Uterus (tissue), 4 donors: Measurements from ENCODE around the gene SHB. TPM values are rescaled to one million over a fixed set of nuclear protein-coding genes. Genes with fewer than 3 reads are reported as not detected.

ENCODE experiments used
- DNase-seq, 2 donors: peaks; one replicate each; pipeline ENCODE4 v3.0.0-alpha.2; 2019 to 2020
- H3K27ac ChIP-seq, 2 donors: fragments of 200-600 bp; sonication (generic); 1 replicate in 1 of 2; 2 replicates in 1 of 2; pipeline ENCODE4 v1.5.1; 2016 to 2018
- H3K27me3 ChIP-seq, 2 donors: fragments of 200-600 bp; sonication (generic); one replicate each; pipeline ENCODE4 v1.5.1; 2018 to 2019; ENCODE audit warnings: control low read depth in 1 of 2
- H3K36me3 ChIP-seq, 2 donors: fragments of 200-600 bp; sonication (generic); one replicate each; pipeline ENCODE4 v1.5.1; 2019; ENCODE audit warnings: control low read depth in 1 of 2
- H3K4me1 ChIP-seq, 2 donors: fragments of 200-600 bp; sonication (generic); one replicate each; pipeline ENCODE4 v1.5.1; 2018 to 2019; ENCODE audit warnings: control low read depth in 1 of 2
- H3K4me3 ChIP-seq, 2 donors: fragments of 200-600 bp; sonication (generic); 1 replicate in 1 of 2; 2 replicates in 1 of 2; pipeline ENCODE4 v1.5.1; 2018 to 2019; ENCODE audit warnings: mild to moderate bottlenecking in 1 of 2
- H3K9me3 ChIP-seq, 2 donors: fragments of 200-600 bp; sonication (generic); one replicate each; pipeline ENCODE4 v1.5.1; 2019; ENCODE audit warnings: control low read depth in 1 of 2
- CTCF ChIP-seq, 4 experiments: fragments of 200-600 bp in 2 of 4; fragments of 450-650 bp in 2 of 4; sonication (generic) in 2 of 4; IDR thresholded peaks; one replicate each; pipeline ENCODE4 v1.5.1; 2016 to 2019; ENCODE audit warnings: antibody characterized with exemption in 4 of 4, mild to moderate bottlenecking in 2 of 4, moderate library complexity in 1 of 4
- POLR2A ChIP-seq, 2 donors: fragments of 450-650 bp; IDR thresholded peaks; one replicate each; pipeline ENCODE4 v1.6.1; 2016; ENCODE audit warnings: antibody characterized with exemption in 2 of 2, mild to moderate bottlenecking in 1 of 2, moderate library complexity in 1 of 2
- intact Hi-C: fragments of 100-400 bp; cut with DNase I; formaldehyde crosslinking; loops from one replicate; pipeline ENCODE4 v1.15.1; 2023; ENCODE audit warnings: low total_unique reads
- total RNA-seq, 4 donors: library from RNA; depleted of rRNA in 3 of 4; stranded (reverse); fragments of >200 nt in 3 of 4; gene quantifications; one replicate each; pipeline versions ENCODE4 v1.1.0 to v1.2.4, GENCODE V29; 2014 to 2023
- donor health status: DM: yes; HTN: yes; CAD: no.

SHB gene
- total RNA-seq, 4 donors from 2014 or later: 3.5 to 19.6 (median 7.3) TPM

DNA sequence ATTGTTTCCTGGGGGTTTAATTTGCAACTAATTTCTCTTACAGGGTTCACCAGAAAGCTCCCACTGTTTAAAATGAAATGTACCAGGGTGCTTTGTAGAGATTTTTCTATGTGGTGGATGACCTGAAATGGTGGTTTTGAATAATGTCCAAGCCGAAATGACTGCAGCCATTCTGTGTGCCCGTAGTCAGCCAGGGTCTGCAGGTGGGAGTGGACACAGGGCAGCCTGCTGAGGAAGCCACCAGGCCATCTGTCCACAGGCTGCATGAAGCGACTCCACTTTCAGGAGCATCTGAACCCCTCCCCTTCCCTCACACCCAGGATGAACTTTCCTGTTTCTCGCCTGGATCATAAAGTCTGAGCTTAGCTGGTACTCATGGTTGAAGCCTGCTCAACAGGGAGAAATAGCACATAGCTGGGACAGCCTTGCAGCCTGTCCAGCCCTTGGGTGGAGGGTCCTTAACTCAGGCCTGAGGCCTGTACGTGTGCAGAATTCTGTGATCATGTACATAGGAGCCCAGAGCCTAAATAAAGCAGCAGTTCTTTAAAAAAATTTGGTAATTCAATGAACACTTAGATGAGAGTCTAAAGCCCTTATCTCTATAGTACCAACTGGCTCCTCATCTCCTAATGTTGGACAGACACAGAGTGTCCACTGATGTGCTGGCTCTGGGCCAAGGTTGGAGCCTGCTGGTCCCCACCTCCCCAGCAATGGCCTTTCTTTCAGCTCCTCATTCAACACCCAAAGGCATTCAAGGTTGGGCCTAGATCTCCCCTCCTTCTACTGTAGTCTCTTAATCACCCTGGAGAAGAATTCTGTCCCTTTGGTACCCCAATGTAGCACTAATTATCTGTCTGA lies 72.8 kb downstream of the SHB start:
- Histone ChIP-seq H3K27me3 (no peaks in the 10 kb centered on the region), H3K4me1 (no peaks in the 10 kb centered on the region), H3K36me3 (no peaks in the 10 kb centered on the region), H3K27ac (no peak overlapping the region), H3K9me3 (no peaks in the 10 kb centered on the region), H3K4me3 (no peak overlapping the region)
- no peak for TF ChIP-seq CTCF (IDR thresholded peaks at IDR 0.05)
- TF ChIP-seq POLR2A (IDR thresholded peaks at IDR 0.05): no peak
- DNase-seq: no peak
- intact Hi-C loops: no loop called here

DNA sequence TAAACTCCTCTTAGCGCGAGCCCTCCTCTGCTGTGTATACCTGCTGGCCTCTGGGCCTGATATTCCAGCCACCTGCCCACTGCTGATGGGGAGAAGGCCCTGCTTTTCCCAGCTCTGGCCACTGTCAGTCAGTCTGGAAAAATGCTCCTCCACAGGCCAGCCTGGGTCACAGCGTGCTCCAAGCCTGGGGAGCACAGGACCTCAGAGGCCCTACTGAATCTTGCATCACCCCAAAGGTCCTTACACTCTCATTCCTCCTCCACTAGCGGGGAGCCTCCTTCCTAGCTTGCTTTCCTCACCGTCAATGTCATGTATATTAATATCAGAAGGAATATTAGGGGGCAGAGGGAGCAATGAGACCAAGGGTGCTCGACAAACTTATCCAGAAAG lies 73.7 kb downstream of the SHB start:
- Histone ChIP-seq H3K27me3 (no peaks in the 10 kb centered on the region), H3K36me3 (no peaks in the 10 kb centered on the region), H3K4me1 (no peaks in the 10 kb centered on the region), H3K4me3 (no peak overlapping the region), H3K9me3 (no peaks in the 10 kb centered on the region), H3K27ac (peak overlapping the region; percentile 32 to 49)
- intact Hi-C loops: no loop called here
- no peak for DNase-seq
- no peak for TF ChIP-seq CTCF (IDR thresholded peaks at IDR 0.05)
- TF ChIP-seq POLR2A (IDR thresholded peaks at IDR 0.05): no peak

GRCh38 chr9:37994639-37995347 lies 74.2 kb downstream of the SHB start:
- no peak for TF ChIP-seq CTCF (IDR thresholded peaks at IDR 0.05)
- TF ChIP-seq POLR2A (IDR thresholded peaks at IDR 0.05): no peak
- peak; percentile 39 to 45 for DNase-seq
- intact Hi-C loops: no loop called here
- Histone ChIP-seq H3K4me3 (no peak overlapping the region), H3K36me3 (no peaks in the 10 kb centered on the region), H3K27ac (peak overlapping the region; percentile 32 to 49), H3K27me3 (no peaks in the 10 kb centered on the region), H3K9me3 (no peaks in the 10 kb centered on the region), H3K4me1 (no peaks in the 10 kb centered on the region)

- H3K4me1 ChIP-seq: no peaks in the 10 kb centered on the region
- no peak for TF ChIP-seq POLR2A (IDR thresholded peaks at IDR 0.05)
- no peak for TF ChIP-seq CTCF (IDR thresholded peaks at IDR 0.05)
- H3K27ac ChIP-seq: no peak overlapping the region
- H3K27me3 ChIP-seq: no peaks in the 10 kb centered on the region
- no peaks in the 10 kb centered on the region for H3K9me3 ChIP-seq
- H3K4me3 ChIP-seq: no peak overlapping the region
- H3K36me3 ChIP-seq: no peaks in the 10 kb centered on the region
- DNase-seq: no peak
- intact Hi-C loops: no loop called here
These were observed 76.1 kb downstream of the SHB start for GRCh38 chr9:37992924-37993349.

DNA sequence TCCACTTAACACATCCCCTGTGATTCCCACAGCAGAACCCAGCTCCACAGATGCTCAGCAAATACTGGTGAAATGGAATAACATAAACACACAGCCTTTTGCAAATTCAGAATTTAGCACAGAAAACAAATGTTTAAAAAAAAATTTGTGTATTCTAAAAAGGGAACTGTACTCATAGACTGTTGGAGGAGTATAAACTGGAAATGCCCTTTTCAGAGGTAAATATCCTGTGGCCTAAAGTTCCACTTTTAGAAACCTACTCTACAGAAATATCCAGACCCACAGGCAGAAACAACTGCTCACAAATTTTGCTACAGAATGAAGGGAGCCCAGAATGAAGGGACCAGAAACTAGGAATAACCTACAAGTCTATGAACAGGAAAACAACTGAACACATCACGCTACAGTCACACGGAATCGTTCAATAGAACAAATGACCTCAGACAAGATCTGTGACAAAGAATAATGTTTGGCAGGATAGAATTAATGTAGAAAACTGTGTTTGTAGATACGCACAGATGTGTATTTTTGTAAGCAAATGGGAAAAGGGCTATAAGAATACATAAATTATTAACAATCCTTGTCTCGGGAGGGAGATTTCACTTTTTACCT lies 78.5 kb downstream of the SHB start:
- Histone ChIP-seq H3K4me1 (no peaks in the 10 kb centered on the region), H3K27ac (peak overlapping the region in 1 of 2 donors; percentile 19), H3K36me3 (no peaks in the 10 kb centered on the region), H3K4me3 (no peak overlapping the region), H3K9me3 (no peaks in the 10 kb centered on the region), H3K27me3 (no peaks in the 10 kb centered on the region)
- intact Hi-C loops: no loop called here
- TF ChIP-seq POLR2A (IDR thresholded peaks at IDR 0.05) (no peak), CTCF (IDR thresholded peaks at IDR 0.05) (no peak)
- no peak for DNase-seq
